Skeletal muscle tissue (tissue), 4 donors: Measurements from ENCODE around the gene KIAA1210. TPM values are rescaled to one million over a fixed set of nuclear protein-coding genes. Genes with fewer than 3 reads are reported as not detected.

Source experiments
- H3K27ac ChIP-seq: one replicate; pipeline ENCODE4 v1.7.0; 2013; ENCODE audit warnings: mild to moderate bottlenecking, low read depth, low read length, inconsistent platforms
- H3K27me3 ChIP-seq, 3 donors: one replicate each; pipeline ENCODE4 v1.7.0; 2013; ENCODE audit warnings: low read length in 3 of 3; ENCODE audit not compliant: control insufficient read depth in 3 of 3, insufficient read depth in 3 of 3
- H3K36me3 ChIP-seq, 3 donors: one replicate each; pipeline ENCODE4 v1.7.0; 2013; ENCODE audit warnings: low read length in 3 of 3; ENCODE audit not compliant: control insufficient read depth in 3 of 3, insufficient read depth in 3 of 3
- H3K4me1 ChIP-seq, 3 donors: one replicate each; pipeline ENCODE4 v1.7.0; 2013; ENCODE audit warnings: low read length in 3 of 3, mild to moderate bottlenecking in 3 of 3; ENCODE audit not compliant: control insufficient read depth in 3 of 3, insufficient read depth in 3 of 3
- H3K4me3 ChIP-seq, 3 donors: one replicate each; pipeline ENCODE4 v1.7.0; 2013; ENCODE audit warnings: low read length in 3 of 3
- H3K9ac ChIP-seq, 3 donors: one replicate each; pipeline ENCODE4 v1.7.0; 2013; ENCODE audit warnings: low read length in 3 of 3, mild to moderate bottlenecking in 3 of 3, moderate library complexity in 2 of 3, low read depth in 1 of 3
- H3K9me3 ChIP-seq, 3 donors: one replicate each; pipeline ENCODE4 v1.7.0; 2013; ENCODE audit warnings: low read length in 3 of 3; ENCODE audit not compliant: control insufficient read depth in 3 of 3
- total RNA-seq: library from RNA; depleted of rRNA; stranded (reverse); fragments of >200 nt; gene quantifications from one replicate; pipeline ENCODE4 v1.2.3, GENCODE V29; 2014
- donor health status: Osteomylitis.

The KIAA1210 gene
- total RNA-seq, 1 donor from 2014 or later: not detected

DNA sequence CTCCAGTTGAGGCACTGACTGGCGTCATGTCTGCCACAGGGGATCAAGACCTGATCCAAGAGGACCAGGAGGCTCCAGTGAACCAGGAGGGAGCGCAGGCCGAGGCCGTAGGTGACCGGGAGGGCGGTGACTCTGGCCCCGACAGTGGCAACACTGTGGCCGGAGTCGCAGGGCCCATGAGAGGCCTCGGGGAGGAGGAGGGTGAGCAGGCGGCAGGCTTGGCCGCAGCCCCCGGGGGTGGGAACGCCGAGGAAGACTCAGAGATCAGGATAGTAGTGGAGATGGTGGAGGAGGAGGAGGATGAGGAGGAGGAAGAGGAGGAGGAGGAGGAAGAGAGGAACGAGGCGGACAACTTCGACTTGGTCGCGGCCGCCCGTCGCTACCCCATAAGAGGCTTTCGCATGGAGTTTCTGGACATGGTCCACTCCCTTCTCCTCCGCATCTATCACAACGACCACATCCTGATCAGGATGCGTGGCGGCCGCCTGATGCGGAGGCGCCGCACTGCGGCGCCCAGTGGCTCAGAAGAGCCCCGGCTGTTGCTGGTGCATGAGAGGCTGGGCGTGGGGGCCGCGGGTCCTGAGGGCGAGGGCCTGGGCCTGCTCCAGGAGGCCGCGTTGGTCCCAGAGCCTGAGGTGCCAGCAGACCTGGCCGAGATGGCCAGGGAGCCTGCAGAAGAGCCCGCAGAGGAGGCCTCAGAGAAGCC, 54.3 kb downstream of the KIAA1210 start:
- Histone ChIP-seq H3K4me3 (no peak overlapping the region), H3K9ac (no peak overlapping the region), H3K4me1 (no peaks in the 10 kb centered on the region), H3K9me3 (no peaks in the 10 kb centered on the region), H3K27me3 (no peaks in the 10 kb centered on the region), H3K27ac (no peak overlapping the region), H3K36me3 (no peaks in the 10 kb centered on the region)

DNA sequence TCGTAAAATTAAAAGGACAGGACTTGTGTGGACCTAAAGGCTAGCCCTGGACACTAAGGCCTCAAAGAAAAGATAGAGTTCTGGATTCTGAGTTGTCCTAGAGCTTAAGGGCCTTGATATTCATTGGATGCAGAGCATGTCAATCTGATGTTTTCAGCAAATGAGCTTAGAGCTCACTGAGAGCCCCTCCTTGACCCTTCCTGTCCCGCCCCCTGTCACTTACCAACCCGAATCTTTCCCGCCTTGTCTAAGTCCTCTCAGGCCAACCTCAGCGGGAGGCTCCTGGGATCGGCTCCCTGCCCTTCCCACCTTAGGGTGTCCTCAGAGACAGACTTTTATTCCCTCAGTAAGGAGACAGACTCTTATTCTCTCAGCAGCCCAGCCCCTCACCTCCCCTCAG, 54.9 kb downstream of the KIAA1210 start, which contains the start of gene CT47C1:
CT47C1 (plus strand) TSS at position 250 of the 400 bp plus-strand sequence. CDS start 233 bp downstream, outside the sequence.
- Histone ChIP-seq H3K4me3 (no peak within 1 kb of the TSS), H3K27me3 (no peaks in the 10 kb centered on the region), H3K36me3 (no peaks in the 10 kb centered on the region), H3K9ac (no peak within 1 kb of the TSS), H3K4me1 (no peaks in the 10 kb centered on the region), H3K9me3 (no peaks in the 10 kb centered on the region), H3K27ac (no peak within 1 kb of the TSS)

DNA sequence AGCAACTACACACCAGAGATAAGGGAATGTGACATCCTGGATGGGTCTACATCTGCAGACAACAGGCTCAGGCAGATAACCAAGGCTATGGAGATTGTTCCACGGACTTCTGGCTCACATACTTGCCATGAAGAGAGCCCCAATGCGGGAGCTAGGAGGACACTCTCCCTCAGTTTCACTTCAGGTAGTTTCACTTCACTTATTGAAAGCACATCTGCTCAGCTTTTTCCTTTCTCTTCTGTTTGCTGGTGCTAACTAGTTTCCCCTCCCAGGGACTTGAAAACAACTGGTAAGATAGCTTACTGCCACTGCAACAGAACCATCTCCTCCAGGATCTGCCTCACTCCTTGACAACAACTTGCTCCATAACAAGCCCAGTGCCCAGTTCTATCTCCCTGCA, 56.2 kb downstream of the KIAA1210 start:
- Histone ChIP-seq H3K27ac (no peak overlapping the region), H3K9me3 (no peaks in the 10 kb centered on the region), H3K36me3 (no peaks in the 10 kb centered on the region), H3K27me3 (no peaks in the 10 kb centered on the region), H3K4me1 (no peaks in the 10 kb centered on the region), H3K9ac (no peak overlapping the region), H3K4me3 (no peak overlapping the region)

DNA sequence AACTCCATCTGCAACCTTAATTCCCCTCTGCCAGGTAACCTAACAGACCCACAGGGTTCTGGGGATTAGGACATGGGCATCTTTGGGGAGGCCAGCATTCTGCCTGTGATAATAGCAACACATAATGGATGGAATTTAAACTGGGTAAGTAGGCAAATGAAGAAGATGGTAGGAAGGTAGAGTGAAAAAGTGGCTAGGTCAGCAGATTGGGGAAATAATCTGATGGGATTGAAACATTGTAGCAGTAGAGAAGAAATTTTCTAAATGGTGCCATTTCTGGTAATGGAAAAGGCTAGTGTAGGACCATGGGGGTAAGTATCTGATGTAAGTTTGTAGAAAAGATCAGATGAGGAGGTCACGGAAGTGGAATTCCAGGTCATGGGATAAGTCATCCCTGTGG, 57.9 kb downstream of the KIAA1210 start:
- H3K27ac ChIP-seq: no peak overlapping the region
- no peaks in the 10 kb centered on the region for H3K36me3 ChIP-seq
- no peaks in the 10 kb centered on the region for H3K4me1 ChIP-seq
- no peaks in the 10 kb centered on the region for H3K27me3 ChIP-seq
- H3K4me3 ChIP-seq: no peak overlapping the region
- no peak overlapping the region for H3K9ac ChIP-seq
- no peaks in the 10 kb centered on the region for H3K9me3 ChIP-seq

DNA sequence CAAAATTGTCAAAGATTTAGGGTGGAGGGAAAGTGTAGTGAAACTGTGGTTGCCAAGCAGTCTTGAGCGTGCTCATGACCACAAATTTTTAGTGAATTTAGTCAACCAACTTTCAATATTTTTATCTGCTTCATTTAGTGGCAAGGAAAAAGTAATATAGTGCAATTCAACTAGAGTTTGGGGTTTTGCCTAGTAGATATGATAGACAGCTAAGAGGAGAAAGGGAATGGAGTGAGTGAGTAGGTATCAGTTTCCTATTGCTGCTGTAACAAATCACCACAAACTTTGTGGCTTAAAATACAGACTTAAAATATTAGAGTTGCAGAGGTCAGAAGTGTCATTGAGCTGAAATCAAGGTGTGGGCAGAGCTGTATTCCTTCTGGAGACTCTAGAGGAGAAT, 58.5 kb downstream of the KIAA1210 start:
- Histone ChIP-seq H3K9ac (no peak overlapping the region), H3K27me3 (no peaks in the 10 kb centered on the region), H3K9me3 (no peaks in the 10 kb centered on the region), H3K4me3 (no peak overlapping the region), H3K4me1 (no peaks in the 10 kb centered on the region), H3K36me3 (no peaks in the 10 kb centered on the region), H3K27ac (no peak overlapping the region)

DNA sequence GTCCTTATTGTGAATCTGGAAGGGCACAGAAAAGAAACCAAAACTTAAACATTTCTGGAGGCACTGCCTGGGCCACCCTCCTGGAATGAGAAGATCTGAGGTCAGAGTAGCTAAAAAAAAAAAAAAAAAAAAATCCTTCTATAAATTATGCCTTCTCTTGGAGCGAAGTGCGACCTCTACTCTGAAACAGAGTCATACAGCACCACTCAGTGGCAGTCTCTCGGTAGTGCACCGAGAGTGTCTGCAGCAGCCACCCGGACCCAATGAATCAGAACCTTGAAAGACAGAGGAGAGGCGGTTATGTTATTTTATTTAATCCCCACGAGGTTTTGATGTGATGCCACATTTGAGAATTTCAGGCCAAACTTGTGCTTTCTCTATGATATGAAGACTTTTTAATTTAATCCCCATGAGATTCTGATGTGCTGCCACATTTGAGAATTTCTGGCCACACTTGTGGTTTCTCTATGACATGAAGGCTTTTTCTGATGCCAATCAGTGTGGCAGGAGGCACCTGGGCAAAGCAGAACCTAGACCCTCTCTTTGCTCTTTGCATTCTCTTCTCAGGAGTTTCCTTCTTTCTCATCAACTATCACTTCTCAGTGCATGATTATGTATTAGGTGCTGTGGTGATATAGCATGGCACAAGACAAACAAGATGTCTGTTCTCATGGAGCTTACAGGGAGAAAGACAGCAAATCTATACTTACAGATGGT, 60.4 kb downstream of the KIAA1210 start:
- H3K27me3 ChIP-seq: no peaks in the 10 kb centered on the region
- H3K4me1 ChIP-seq: no peaks in the 10 kb centered on the region
- H3K36me3 ChIP-seq: no peaks in the 10 kb centered on the region
- H3K9ac ChIP-seq: no peak overlapping the region
- no peak overlapping the region for H3K4me3 ChIP-seq
- H3K9me3 ChIP-seq: no peaks in the 10 kb centered on the region
- H3K27ac ChIP-seq: no peak overlapping the region

DNA sequence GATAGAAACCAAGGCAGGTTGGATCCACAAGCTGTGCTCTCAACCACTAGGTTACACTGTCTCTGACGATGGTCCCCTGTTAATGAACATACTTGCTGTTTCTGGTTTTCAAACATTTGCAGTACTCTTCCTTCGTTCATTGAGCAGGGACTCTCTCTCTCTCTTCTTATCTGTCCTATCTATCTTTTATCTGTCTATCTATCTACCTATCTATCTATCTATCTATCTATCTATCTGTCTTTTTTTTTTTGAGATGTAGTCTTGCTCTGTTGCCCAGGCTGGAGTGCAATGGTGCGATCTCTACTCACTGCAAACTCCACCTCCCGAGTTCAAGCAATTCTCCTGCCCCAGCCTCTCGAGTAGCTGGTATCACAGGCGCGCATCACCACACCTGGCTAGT, 64.2 kb downstream of the KIAA1210 start:
- Histone ChIP-seq H3K9me3 (no peaks in the 10 kb centered on the region), H3K36me3 (no peaks in the 10 kb centered on the region), H3K9ac (no peak overlapping the region), H3K4me3 (no peak overlapping the region), H3K4me1 (no peaks in the 10 kb centered on the region), H3K27me3 (no peaks in the 10 kb centered on the region), H3K27ac (no peak overlapping the region)

DNA sequence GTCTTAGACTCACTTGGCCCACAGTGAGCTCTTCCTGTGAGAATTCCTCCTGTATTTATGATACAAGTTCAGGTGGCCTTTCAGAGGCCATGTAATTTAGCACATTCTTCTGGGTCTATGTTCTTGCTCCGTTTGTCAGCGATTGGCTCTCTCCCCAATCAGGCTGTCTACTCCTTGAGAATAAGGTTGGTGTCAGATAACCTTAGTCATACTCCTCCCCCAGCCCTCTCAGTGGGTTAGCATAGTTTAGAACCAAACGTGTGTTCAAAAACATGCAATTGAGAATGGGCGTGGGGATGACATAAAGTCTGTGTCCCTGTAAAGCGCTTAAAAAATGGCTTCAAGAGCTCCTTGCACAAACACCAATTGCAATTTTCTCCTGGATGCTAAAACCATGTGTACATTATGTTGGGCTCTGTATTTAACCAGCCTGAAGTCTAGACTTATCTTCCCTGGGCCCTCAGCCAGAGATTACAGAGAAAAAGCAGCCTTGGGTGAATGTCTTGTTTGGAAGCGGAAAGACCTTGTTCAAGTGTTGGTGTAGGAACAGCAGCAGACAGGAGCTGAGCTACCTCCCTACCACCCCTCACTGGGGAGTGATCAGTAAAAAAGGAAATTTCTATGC, 64.8 kb downstream of the KIAA1210 start:
- Histone ChIP-seq H3K27me3 (no peaks in the 10 kb centered on the region), H3K27ac (no peak overlapping the region), H3K4me3 (no peak overlapping the region), H3K9me3 (no peaks in the 10 kb centered on the region), H3K36me3 (no peaks in the 10 kb centered on the region), H3K9ac (no peak overlapping the region), H3K4me1 (no peaks in the 10 kb centered on the region)

DNA sequence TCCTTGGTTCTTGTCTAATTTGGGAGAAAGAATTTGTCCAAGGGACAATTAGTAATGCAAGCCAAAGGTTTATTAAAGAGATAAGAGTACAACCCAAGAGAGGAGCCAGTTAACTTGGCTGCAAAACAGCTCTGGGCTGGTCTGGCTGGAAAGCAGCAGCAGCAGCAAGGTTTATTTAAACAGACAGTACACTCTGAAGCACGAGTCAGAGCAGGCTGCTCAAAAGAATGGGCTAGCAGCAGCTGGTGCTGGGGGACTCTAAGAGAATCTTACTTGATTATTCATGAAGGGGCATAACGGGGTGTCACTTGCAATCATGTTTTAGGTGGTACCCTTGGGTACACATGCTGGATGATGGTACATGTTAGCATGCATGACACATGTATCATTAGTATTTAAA, 71.9 kb downstream of the KIAA1210 start:
- Histone ChIP-seq H3K27ac (no peak overlapping the region), H3K4me1 (no peaks in the 10 kb centered on the region), H3K9ac (no peak overlapping the region), H3K9me3 (no peaks in the 10 kb centered on the region), H3K27me3 (no peaks in the 10 kb centered on the region), H3K4me3 (no peak overlapping the region), H3K36me3 (no peaks in the 10 kb centered on the region)

DNA sequence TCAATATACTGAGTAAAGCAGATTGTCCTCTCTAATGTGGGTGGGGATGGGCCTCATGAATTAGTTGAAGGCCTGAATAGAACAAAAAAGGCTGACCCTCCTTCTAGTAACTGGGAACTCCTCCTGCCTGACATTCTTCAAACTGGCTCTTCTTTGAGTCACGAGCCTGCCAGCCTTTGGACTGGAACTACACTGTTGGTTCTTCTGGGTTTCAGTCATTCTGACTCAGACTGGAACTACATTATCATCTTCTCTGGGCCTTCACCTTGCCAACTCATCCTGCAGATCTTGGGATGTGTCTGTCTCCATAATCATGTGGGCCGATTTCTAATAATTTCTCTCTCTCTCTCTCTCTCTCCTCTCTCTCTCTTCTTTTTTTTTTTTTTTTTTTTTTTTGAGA, 81.7 kb downstream of the KIAA1210 start:
- H3K9me3 ChIP-seq: no peaks in the 10 kb centered on the region
- peaks cover 0 to 6% (median 0%) of the 10 kb centered on the region in 3 donors for H3K4me1 ChIP-seq
- H3K9ac ChIP-seq: no peak overlapping the region
- no peaks in the 10 kb centered on the region for H3K36me3 ChIP-seq
- no peaks in the 10 kb centered on the region for H3K27me3 ChIP-seq
- H3K4me3 ChIP-seq: no peak overlapping the region
- no peak overlapping the region for H3K27ac ChIP-seq
